Right lobe of liver (tissue), 6 donors: Measurements from ENCODE around the gene ADO. TPM values are rescaled to one million over a fixed set of nuclear protein-coding genes. Genes with fewer than 3 reads are reported as not detected.

Experiments used
- ATAC-seq, 4 donors: fragments of 200-7000 bp; cut with Tn5 transposase; one replicate each; pipeline ENCODE4 v1.9.1; 2020; ENCODE audit warnings: mild to moderate bottlenecking in 4 of 4, moderate library complexity in 4 of 4
- DNase-seq, 3 donors: peaks; one replicate each; pipeline ENCODE4 v3.0.0-alpha.2; 2020
- H3K27ac ChIP-seq, 3 donors: fragments of 200-600 bp; one replicate each; pipeline ENCODE4 v1.8.0; 2022
- H3K27me3 ChIP-seq, 2 donors: fragments of 200-600 bp; one replicate each; pipeline ENCODE4 v1.8.0; 2022
- H3K36me3 ChIP-seq, 4 donors: fragments of 200-600 bp; sonication (generic) in 1 of 4; one replicate each; pipeline versions ENCODE4 v1.5.1 to v1.8.0; 2017 to 2022; ENCODE audit warnings: control low read depth in 1 of 4
- H3K4me1 ChIP-seq, 4 donors: fragments of 200-600 bp; sonication (generic) in 1 of 4; one replicate each; pipeline versions ENCODE4 v1.5.1 to v1.8.0; 2017 to 2022; ENCODE audit warnings: control low read depth in 1 of 4
- H3K4me3 ChIP-seq, 3 donors: fragments of 200-600 bp; one replicate each; pipeline ENCODE4 v1.8.0; 2022
- H3K9me3 ChIP-seq, 4 donors: fragments of 200-600 bp; sonication (generic) in 1 of 4; one replicate each; pipeline versions ENCODE4 v1.5.1 to v1.8.0; 2017 to 2022; ENCODE audit warnings: control low read depth in 1 of 4
- POLR2A ChIP-seq: fragments of 450-650 bp; IDR thresholded peaks from one replicate; pipeline ENCODE4 v1.6.1; 2017; ENCODE audit warnings: antibody characterized with exemption, mild to moderate bottlenecking
- WGBS: methylation state at CpG from one replicate; pipeline ENCODE4 v1.1.6; 2018; ENCODE audit warnings: low coverage, low lambda C conversion rate; ENCODE audit not compliant: insufficient coverage; ENCODE audit errors: missing lambda C conversion rate; 5-methylcytosine and 5-hydroxymethylcytosine counted together
- intact Hi-C, 2 donors: fragments of 100-400 bp; cut with DNase I; formaldehyde crosslinking; loops; one replicate each; pipeline versions ENCODE4 v1.11.2 to v1.14.1; 2022
- total RNA-seq, 6 experiments: library from RNA; depleted of rRNA in 2 of 6; stranded (reverse); fragments of >200 nt in 2 of 6; fragmentation: NEBNext Ultra II Directional in 3 of 6; extraction: Animal tissue kit (Norgen Biotek cat#: 25700) in 3 of 6; gene quantifications; one replicate each; pipeline versions ENCODE4 v1.1.0 to v1.2.4, GENCODE V29; 2016 to 2023
- TF ChIP-seq, protein P1 (sequence below), 4 donors: fragments of 200-600 bp in 3 of 4; fragments of 450-650 bp in 1 of 4; IDR thresholded peaks; one replicate each; pipeline versions ENCODE4 v1.5.1 to v1.8.0; 2016 to 2022; ENCODE audit warnings: antibody characterized with exemption in 4 of 4, mild to moderate bottlenecking in 2 of 4
- donor health status: DM: no; HTN: yes; CAD: no.
- donor health status: DM: no; HTN: no; CAD: no.
- donor health status: DM: no; HTN: no; CAD: no.
- donor health status: DM: no; HTN: yes; CAD: no.
- donor health status: DM: no; HTN: yes; CAD: no.

The ADO gene
- total RNA-seq, 6 experiments from 2014 or later = 4.2 to 8.3 (median 5.5) TPM

DNA sequence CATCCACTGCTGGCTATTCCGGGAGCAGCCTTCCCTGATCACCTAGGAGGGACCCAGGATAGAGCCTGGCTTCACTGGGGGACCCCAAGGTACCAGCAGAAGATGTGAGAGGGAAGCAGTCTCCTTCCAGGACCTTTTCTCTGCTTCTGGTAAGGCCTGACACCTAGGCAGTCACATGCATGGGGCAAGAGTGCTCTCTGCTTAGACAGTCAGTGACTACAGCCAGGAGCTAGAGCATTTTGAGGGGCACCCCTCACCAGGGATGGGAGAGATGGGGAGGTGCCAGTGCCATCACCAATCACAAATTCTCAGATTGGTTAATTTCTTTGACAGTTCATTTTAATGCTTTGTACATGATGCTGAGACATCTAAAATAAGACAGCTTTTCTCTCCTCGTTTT lies 13.9 kb upstream of the ADO start:
- 63% methylated on average over 1 of the region's 2 CpGs for WGBS
- ATAC-seq = no peak
- intact Hi-C loops = no loop called here

DNA sequence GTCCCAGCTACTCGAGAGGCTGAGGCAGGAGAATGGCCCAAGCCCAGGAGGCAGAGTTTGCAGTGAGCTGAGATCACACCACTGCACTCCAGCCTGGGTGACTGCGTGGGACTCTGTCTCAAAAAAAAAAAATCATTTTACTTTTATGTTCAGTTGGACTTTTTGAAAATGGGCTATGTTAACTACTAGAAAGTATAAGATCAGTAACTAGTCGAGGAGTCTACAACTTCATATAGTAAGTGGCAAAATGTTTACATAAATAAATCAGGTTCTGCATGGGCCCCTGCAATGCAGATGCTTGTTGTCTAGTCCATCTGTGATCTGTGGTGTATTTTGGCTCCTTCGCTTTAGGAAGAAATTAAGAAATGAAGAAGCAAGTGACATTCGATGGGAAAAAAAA lies 12.3 kb upstream of the ADO start:
- Histone ChIP-seq H3K4me3 (no peak overlapping the region), H3K4me1 (no peaks in the 10 kb centered on the region), H3K27ac (no peak overlapping the region), H3K27me3 (no peaks in the 10 kb centered on the region), H3K36me3 (no peaks in the 10 kb centered on the region), H3K9me3 (no peaks in the 10 kb centered on the region)
- intact Hi-C loops = no loop called here
- 60% methylated on average over 5 of the region's 5 CpGs for WGBS
- no peak for ATAC-seq
- TF ChIP-seq POLR2A = no peak
- no peak for DNase-seq

More for the DNA sequence above, 13.9 kb upstream of the ADO start:
- TF ChIP-seq, protein P1, sequence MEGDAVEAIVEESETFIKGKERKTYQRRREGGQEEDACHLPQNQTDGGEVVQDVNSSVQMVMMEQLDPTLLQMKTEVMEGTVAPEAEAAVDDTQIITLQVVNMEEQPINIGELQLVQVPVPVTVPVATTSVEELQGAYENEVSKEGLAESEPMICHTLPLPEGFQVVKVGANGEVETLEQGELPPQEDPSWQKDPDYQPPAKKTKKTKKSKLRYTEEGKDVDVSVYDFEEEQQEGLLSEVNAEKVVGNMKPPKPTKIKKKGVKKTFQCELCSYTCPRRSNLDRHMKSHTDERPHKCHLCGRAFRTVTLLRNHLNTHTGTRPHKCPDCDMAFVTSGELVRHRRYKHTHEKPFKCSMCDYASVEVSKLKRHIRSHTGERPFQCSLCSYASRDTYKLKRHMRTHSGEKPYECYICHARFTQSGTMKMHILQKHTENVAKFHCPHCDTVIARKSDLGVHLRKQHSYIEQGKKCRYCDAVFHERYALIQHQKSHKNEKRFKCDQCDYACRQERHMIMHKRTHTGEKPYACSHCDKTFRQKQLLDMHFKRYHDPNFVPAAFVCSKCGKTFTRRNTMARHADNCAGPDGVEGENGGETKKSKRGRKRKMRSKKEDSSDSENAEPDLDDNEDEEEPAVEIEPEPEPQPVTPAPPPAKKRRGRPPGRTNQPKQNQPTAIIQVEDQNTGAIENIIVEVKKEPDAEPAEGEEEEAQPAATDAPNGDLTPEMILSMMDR (IDR thresholded peaks at IDR 0.05) = no peak
- TF ChIP-seq POLR2A = no peak
- Histone ChIP-seq H3K9me3 (no peaks in the 10 kb centered on the region), H3K4me1 (no peaks in the 10 kb centered on the region), H3K27ac (no peak overlapping the region), H3K27me3 (no peaks in the 10 kb centered on the region), H3K4me3 (no peak overlapping the region), H3K36me3 (no peaks in the 10 kb centered on the region)
- DNase-seq = no peak

DNA sequence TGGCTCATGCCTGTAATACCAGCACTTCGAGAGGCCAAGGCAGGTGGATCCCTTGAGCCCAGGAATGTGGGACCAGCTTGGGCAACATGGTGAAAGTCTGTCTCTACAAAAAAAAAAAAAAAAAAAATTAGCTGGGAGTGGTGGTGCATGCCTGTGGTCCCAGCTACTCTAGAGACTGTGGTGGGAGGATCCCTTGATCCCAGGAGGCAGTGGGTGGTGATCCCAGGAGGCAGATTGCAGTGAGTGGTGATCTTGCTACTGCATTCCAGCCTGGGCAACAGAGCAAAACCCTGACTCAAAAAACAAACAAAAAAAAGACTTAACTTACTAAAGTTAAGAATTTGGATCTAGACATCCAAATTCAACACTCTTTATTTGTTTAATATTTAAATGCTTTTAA lies 10.2 kb upstream of the ADO start:
- Histone ChIP-seq H3K36me3 (no peaks in the 10 kb centered on the region), H3K4me3 (no peak overlapping the region), H3K4me1 (no peaks in the 10 kb centered on the region), H3K27me3 (no peaks in the 10 kb centered on the region), H3K9me3 (no peaks in the 10 kb centered on the region), H3K27ac (no peak overlapping the region)
- intact Hi-C loops = no loop called here
- DNase-seq = no peak
- TF ChIP-seq, protein P1 (IDR thresholded peaks at IDR 0.05) = no peak
- no peak for TF ChIP-seq POLR2A
- WGBS = 86% methylated on average over 1 of the region's 1 CpG
- ATAC-seq = no peak

DNA sequence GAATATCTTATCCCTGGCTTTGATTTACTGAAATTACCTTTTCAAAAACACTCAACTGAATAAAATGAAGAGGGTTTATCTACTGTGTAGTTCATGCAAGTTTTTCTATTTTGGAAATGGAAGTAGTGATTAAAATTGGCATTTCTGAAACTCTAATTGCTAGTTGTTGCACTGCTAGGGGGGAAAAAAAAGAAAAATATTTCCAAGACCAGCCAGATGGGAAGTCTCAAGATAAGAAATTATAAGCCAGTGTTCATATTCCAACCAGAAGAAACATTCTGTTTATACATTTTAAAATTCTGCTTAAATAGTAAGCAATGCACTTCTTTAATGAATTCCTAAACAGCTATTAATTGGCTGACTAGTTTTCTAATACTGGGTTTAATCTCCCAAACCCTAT lies 9.4 kb upstream of the ADO start:
- Histone ChIP-seq H3K27me3 (no peaks in the 10 kb centered on the region), H3K27ac (peak overlapping the region in 1 of 3 donors; percentile 6), H3K36me3 (no peaks in the 10 kb centered on the region), H3K4me1 (no peaks in the 10 kb centered on the region), H3K4me3 (no peak overlapping the region), H3K9me3 (no peaks in the 10 kb centered on the region)
- intact Hi-C loops = no loop called here
- no peak for TF ChIP-seq POLR2A
- TF ChIP-seq, protein P1 (IDR thresholded peaks at IDR 0.05) = no peak
- DNase-seq (no peak), ATAC-seq (no peak)

DNA sequence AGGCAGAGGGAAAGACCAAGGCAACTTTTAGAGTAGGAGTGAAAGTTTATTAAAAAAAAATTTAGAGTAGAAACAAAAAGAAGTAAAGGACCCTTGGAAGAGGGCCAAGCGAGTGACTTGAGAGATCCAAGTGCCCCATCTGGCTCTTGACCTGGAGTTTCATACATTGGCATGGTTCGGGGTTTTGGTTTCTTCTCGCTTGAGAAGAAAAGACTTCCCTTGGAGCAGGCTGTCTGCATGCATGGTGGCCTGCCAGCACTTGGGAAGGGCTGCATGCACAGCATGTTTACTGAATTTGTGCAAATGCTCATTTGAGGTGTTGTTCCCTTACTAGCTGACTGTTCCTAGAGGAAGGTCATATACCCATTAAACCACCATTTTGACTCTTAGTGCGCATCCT lies 8.8 kb upstream of the ADO start:
- TF ChIP-seq, protein P1 (IDR thresholded peaks at IDR 0.05) = no peak
- no peak for TF ChIP-seq POLR2A
- Histone ChIP-seq H3K9me3 (no peaks in the 10 kb centered on the region), H3K36me3 (no peaks in the 10 kb centered on the region), H3K4me3 (no peak overlapping the region), H3K27me3 (no peaks in the 10 kb centered on the region), H3K4me1 (no peaks in the 10 kb centered on the region), H3K27ac (no peak overlapping the region)
- ATAC-seq = no peak
- intact Hi-C loops = no loop called here
- 88% methylated on average over 1 of the region's 4 CpGs for WGBS
- no peak for DNase-seq
